ENCODE results near the gene MSX2. TPM values are rescaled to one million over a fixed set of nuclear protein-coding genes. Genes with fewer than 3 reads are reported as not detected.

Gene MSX2
- total and polyA plus RNA-seq, 9 of the 15 experiments (the other 6 are each of a cell fraction or from before 2014, with no cell fraction given): not detected

- ChIA-PET CTCF (ENCODE audit: low intra/inter-chr PET ratio) (no interaction called here), POLR2A (no interaction called here)
- H3K9me1 ChIP-seq (ENCODE audit: control insufficient read depth, insufficient read depth, low read length): no peaks in the 10 kb centered on the region
- no peak overlapping the region for H3K4me2 ChIP-seq (ENCODE audit: insufficient read depth, low read length)
- FAIRE-seq: no peak
- H3K9ac ChIP-seq (ENCODE audit: insufficient read depth in 1 of 2, low read depth in 2 of 2, low read length in 2 of 2): no peak overlapping the region
- in situ Hi-C loops (cut with MboI) (no loop called here), intact Hi-C loops (cut with micrococcal nuclease) (loop anchor here (10.0 kb wide), 1 partner anchor 1264 kb away; no protein-coding TSS in a partner anchor)
- H3K36me3 ChIP-seq (ENCODE audit: control insufficient read depth, insufficient read depth, low read length): no peaks in the 10 kb centered on the region
- no peaks in the 10 kb centered on the region for H3K4me1 ChIP-seq (replicated peaks in 1 of 2; ENCODE audit: control insufficient read depth in 2 of 2, insufficient read depth in 2 of 2, low read length in 2 of 2)
- BruUV-seq (replicated peaks): no TSS peak
- no peak overlapping the region for H2AFZ ChIP-seq (ENCODE audit: low read depth, low read length)
- no peak overlapping the region for H3K27ac ChIP-seq (ENCODE audit: extremely low read depth, low read depth, low read length)
- peaks cover 9 to 41% of the 10 kb centered on the region in 2 experiments for H3K27me3 ChIP-seq (ENCODE audit: control insufficient read depth in 2 of 2, insufficient read depth in 2 of 2, low read length in 2 of 2)
- WGBS (ENCODE audit: insufficient coverage, low coverage, missing lambda C conversion rate): under 1% methylated on average over 19 of the region's 20 CpGs
- DNase-seq (ENCODE audit: extremely low read depth in 1 of 4, low spot score in 3 of 4): no peak
- no peak overlapping the region for H3K4me3 ChIP-seq
- ATAC-seq: no peak
- H3K9me3 ChIP-seq (replicated peaks; ENCODE audit: control insufficient read depth, insufficient read depth, low read depth, low read length): no peaks in the 10 kb centered on the region
- no peaks in the 10 kb centered on the region for H3K79me2 ChIP-seq (ENCODE audit: control insufficient read depth, insufficient read depth, low read length)
- 0 out of 2 replicates have a peak, but pooled peaks cover 3% of the 10 kb centered on the region for H4K20me1 ChIP-seq (replicated peaks; ENCODE audit: control insufficient read depth, insufficient read depth, low read length)
- TF ChIP-seq MLLT1 (IDR thresholded peaks at IDR 0.05) (no peak), SIX5 (IDR thresholded peaks at IDR 0.05; ENCODE audit: borderline replicate concordance in 1 of 2, insufficient read depth in 1 of 2, low read depth in 1 of 2, low read length in 2 of 2) (no peak), RBM25 (IDR thresholded peaks at IDR 0.05; ENCODE audit: low read depth, low read length, severe bottlenecking) (peak; percentile 85), ZFP36 (IDR thresholded peaks at IDR 0.05; ENCODE audit: low read depth, low read length, partially characterized antibody) (peak; percentile 58), NCOR1 (IDR thresholded peaks at IDR 0.05) (no peak)
- TF ChIP-seq, protein P1, sequence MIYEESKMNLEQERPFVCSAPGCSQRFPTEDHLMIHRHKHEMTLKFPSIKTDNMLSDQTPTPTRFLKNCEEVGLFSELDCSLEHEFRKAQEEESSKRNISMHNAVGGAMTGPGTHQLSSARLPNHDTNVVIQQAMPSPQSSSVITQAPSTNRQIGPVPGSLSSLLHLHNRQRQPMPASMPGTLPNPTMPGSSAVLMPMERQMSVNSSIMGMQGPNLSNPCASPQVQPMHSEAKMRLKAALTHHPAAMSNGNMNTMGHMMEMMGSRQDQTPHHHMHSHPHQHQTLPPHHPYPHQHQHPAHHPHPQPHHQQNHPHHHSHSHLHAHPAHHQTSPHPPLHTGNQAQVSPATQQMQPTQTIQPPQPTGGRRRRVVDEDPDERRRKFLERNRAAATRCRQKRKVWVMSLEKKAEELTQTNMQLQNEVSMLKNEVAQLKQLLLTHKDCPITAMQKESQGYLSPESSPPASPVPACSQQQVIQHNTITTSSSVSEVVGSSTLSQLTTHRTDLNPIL (CRISPR knock-in tag; IDR thresholded peaks at IDR 0.05): no peak
Measured at GRCh38 chr5:174708476-174709207, 15.7 kb upstream of the MSX2 start.
